Spleen (tissue), 11 donors: ENCODE data around the gene MT1B. TPM values are rescaled to one million over a fixed set of nuclear protein-coding genes. Genes with fewer than 3 reads are reported as not detected.

Source experiments
- DNase-seq: peaks from one replicate; pipeline ENCODE4 v3.0.0-alpha.2; 2020
- H3K27ac ChIP-seq, 8 donors: fragments of 200-600 bp; sonication (generic) in 7 of 8; 1 replicate in 4 of 8; 2 replicates in 4 of 8; pipeline versions ENCODE4 v1.5.0 to v1.8.0; 2016 to 2021; ENCODE audit warnings: inconsistent platforms in 4 of 8, mild to moderate bottlenecking in 4 of 8, moderate library complexity in 1 of 8
- H3K27me3 ChIP-seq, 7 donors: fragments of 200-600 bp; sonication (generic) in 6 of 7; replicated peaks in 1 of 7; 1 replicate in 4 of 7; 2 replicates in 3 of 7; pipeline versions ENCODE4 v1.5.0 to v1.8.0; 2016 to 2021; ENCODE audit warnings: inconsistent platforms in 3 of 7, mild to moderate bottlenecking in 1 of 7
- H3K36me3 ChIP-seq, 6 donors: fragments of 200-600 bp; sonication (generic) in 5 of 6; 1 replicate in 4 of 6; 2 replicates in 2 of 6; pipeline versions ENCODE4 v1.5.0 to v1.8.0; 2016 to 2021; ENCODE audit warnings: inconsistent platforms in 2 of 6
- H3K4me1 ChIP-seq, 6 donors: fragments of 200-600 bp; sonication (generic) in 5 of 6; 1 replicate in 3 of 6; 2 replicates in 3 of 6; pipeline versions ENCODE4 v1.5.0 to v1.8.0; 2016 to 2021; ENCODE audit warnings: inconsistent platforms in 3 of 6
- H3K4me3 ChIP-seq, 8 donors: fragments of 200-600 bp; sonication (generic) in 7 of 8; 1 replicate in 4 of 8; 2 replicates in 4 of 8; pipeline versions ENCODE4 v1.5.0 to v1.8.0; 2016 to 2021; ENCODE audit warnings: inconsistent platforms in 4 of 8, mild to moderate bottlenecking in 4 of 8, moderate library complexity in 2 of 8
- H3K9me3 ChIP-seq, 8 donors: fragments of 200-600 bp; sonication (generic) in 7 of 8; 1 replicate in 4 of 8; 2 replicates in 4 of 8; pipeline versions ENCODE4 v1.5.0 to v1.8.0; 2016 to 2021; ENCODE audit warnings: inconsistent platforms in 4 of 8
- POLR2A ChIP-seq, 3 donors: fragments of 450-650 bp; IDR thresholded peaks; one replicate each; pipeline ENCODE4 v1.5.1; 2017; ENCODE audit warnings: antibody characterized with exemption in 3 of 3, mild to moderate bottlenecking in 1 of 3
- POLR2AphosphoS5 ChIP-seq, 3 donors: sonication (generic); formaldehyde crosslinking; IDR thresholded peaks; one replicate each; pipeline ENCODE4 v1.5.1; 2017; ENCODE audit warnings: antibody characterized with exemption in 3 of 3
- WGBS, 5 donors: extraction: QIAGEN DNeasy Blood & Tissue Kit in 3 of 5; methylation state at CpG; one replicate each; pipeline versions ENCODE4 v1.1.5 to v1.1.7; 2013 to 2018; 5-methylcytosine and 5-hydroxymethylcytosine counted together
- intact Hi-C: fragments of 100-400 bp; cut with DNase I; formaldehyde crosslinking; loops from one replicate; pipeline ENCODE4 v1.15.0; 2023; ENCODE audit warnings: low total_unique reads
- polyA plus RNA-seq, 3 donors: library from polyadenylated mRNA; stranded (reverse); fragments of 200-250 nt; gene quantifications; one replicate each; pipeline ENCODE4 v1.2.1, GENCODE V29; 2013
- total RNA-seq, 7 donors: library from RNA; depleted of rRNA in 3 of 7; stranded (reverse); fragments of >200 nt in 3 of 7; fragmentation: NEBNext Ultra II Directional in 4 of 7; extraction: Animal tissue kit (Norgen Biotek cat#: 25700) in 4 of 7; gene quantifications; one replicate each; pipeline versions ENCODE4 v1.1.0 to v1.2.1, GENCODE V29; 2016 to 2021
- TF ChIP-seq, protein P1 (sequence below), 11 experiments: fragments of 200-600 bp in 7 of 11; fragments of 450-650 bp in 4 of 11; sonication (generic) in 4 of 11; IDR thresholded peaks in 8 of 11; conservative IDR thresholded peaks in 3 of 11; 1 replicate in 7 of 11; 2 replicates in 4 of 11; pipeline versions ENCODE4 v1.4.0 to v1.8.0; 2016 to 2021; ENCODE audit warnings: antibody characterized with exemption in 11 of 11, inconsistent platforms in 4 of 11, mild to moderate bottlenecking in 1 of 11
- donor health status: healthy with polysubstance abuse.
- donor health status: DM: no; HTN: no; CAD: no; lungs with moderate emphysema.
- donor health status: DM: no; HTN: no; CAD: no.
- donor health status: Bipolar disorder and iron deficiency.
- donor health status: healthy.
- donor health status: DM: no; HTN: no; CAD: no.
- donor health status: DM: yes; HTN: yes; CAD: no.

Gene MT1B
- total and polyA plus RNA-seq, 10 donors = not detected

DNA sequence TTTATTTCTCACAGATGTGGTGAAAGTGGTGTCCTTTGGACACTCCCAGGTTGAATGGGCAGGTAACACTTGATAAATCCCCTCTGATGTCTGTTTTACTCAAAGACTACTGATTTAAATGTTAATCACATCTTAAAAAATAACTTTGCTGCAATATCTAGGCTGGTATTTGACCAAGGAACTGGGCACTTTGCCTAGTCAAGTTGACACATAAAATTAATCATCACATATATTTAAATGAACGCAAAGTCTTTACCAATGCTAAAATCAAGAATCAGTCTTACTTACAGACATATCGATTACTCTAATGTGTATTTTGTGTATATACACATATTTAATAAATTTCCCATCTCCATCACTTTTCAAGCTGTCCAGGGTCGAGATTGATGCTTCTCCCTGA lies 36.3 kb upstream of the MT1B start:
- intact Hi-C loops = no loop called here
- TF ChIP-seq, protein P1, sequence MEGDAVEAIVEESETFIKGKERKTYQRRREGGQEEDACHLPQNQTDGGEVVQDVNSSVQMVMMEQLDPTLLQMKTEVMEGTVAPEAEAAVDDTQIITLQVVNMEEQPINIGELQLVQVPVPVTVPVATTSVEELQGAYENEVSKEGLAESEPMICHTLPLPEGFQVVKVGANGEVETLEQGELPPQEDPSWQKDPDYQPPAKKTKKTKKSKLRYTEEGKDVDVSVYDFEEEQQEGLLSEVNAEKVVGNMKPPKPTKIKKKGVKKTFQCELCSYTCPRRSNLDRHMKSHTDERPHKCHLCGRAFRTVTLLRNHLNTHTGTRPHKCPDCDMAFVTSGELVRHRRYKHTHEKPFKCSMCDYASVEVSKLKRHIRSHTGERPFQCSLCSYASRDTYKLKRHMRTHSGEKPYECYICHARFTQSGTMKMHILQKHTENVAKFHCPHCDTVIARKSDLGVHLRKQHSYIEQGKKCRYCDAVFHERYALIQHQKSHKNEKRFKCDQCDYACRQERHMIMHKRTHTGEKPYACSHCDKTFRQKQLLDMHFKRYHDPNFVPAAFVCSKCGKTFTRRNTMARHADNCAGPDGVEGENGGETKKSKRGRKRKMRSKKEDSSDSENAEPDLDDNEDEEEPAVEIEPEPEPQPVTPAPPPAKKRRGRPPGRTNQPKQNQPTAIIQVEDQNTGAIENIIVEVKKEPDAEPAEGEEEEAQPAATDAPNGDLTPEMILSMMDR (IDR thresholded peaks at IDR 0.05 in 8 of 11, conservative IDR thresholded peaks at IDR 0.05 in 3 of 11) = no peak
- no peak for TF ChIP-seq POLR2A (IDR thresholded peaks at IDR 0.05)
- no peak for TF ChIP-seq POLR2AphosphoS5 (IDR thresholded peaks at IDR 0.05)
- Histone ChIP-seq H3K9me3 (no peaks in the 10 kb centered on the region), H3K36me3 (no peaks in the 10 kb centered on the region), H3K4me1 (peaks cover 9 to 31% (median 24%) of the 10 kb centered on the region in 6 donors), H3K27me3 (peaks cover 0 to 31% (median 11%) of the 10 kb centered on the region in 7 donors), H3K4me3 (no peak overlapping the region), H3K27ac (no peak overlapping the region)
- DNase-seq = no peak
- WGBS, 5 donors = 85 to 92% (median 88%) methylated on average over 3 of the region's 3 CpGs

- Histone ChIP-seq H3K27me3 (peaks cover 0 to 31% (median 11%) of the 10 kb centered on the region in 7 donors), H3K9me3 (no peaks in the 10 kb centered on the region), H3K4me3 (peak overlapping the region in 7 of 8 donors; percentile 29 to 64 (median 40)), H3K36me3 (no peaks in the 10 kb centered on the region), H3K4me1 (peaks cover 0 to 17% (median 12%) of the 10 kb centered on the region in 6 donors), H3K27ac (peak overlapping the region in 6 of 8 donors; percentile 21 to 62 (median 39))
- intact Hi-C loops = no loop called here
- 39 to 52% (median 46%) methylated on average over 21 to 23 of the region's 23 CpGs for WGBS, 5 donors
- no peak for DNase-seq
- TF ChIP-seq POLR2A (IDR thresholded peaks at IDR 0.05) (no peak), POLR2AphosphoS5 (IDR thresholded peaks at IDR 0.05) (no peak)
- TF ChIP-seq, protein P1 (IDR thresholded peaks at IDR 0.05 in 8 of 11, conservative IDR thresholded peaks at IDR 0.05 in 3 of 11) = no peak
Observed at GRCh38 chr16:56616608-56617211, 35.0 kb upstream of the MT1B start.

- intact Hi-C loops = no loop called here
- Histone ChIP-seq H3K27ac (peak overlapping the region in 6 of 8 donors; percentile 21 to 62 (median 39)), H3K9me3 (no peaks in the 10 kb centered on the region), H3K27me3 (peaks cover 0 to 31% (median 11%) of the 10 kb centered on the region in 7 donors), H3K4me3 (peak overlapping the region in 7 of 8 donors; percentile 29 to 64 (median 40)), H3K36me3 (no peaks in the 10 kb centered on the region), H3K4me1 (peaks cover 0 to 14% (median 11%) of the 10 kb centered on the region in 6 donors)
- WGBS, 5 donors = 4 to 15% (median 6%) methylated on average over 27 to 41 of the region's 41 CpGs
- TF ChIP-seq POLR2AphosphoS5 (IDR thresholded peaks at IDR 0.05) (peak; percentile 55 to 81 (median 77)), POLR2A (IDR thresholded peaks at IDR 0.05) (no peak)
- TF ChIP-seq, protein P1 (IDR thresholded peaks at IDR 0.05 in 8 of 11, conservative IDR thresholded peaks at IDR 0.05 in 3 of 11) = peak in 1 of 11 experiments; percentile 6
- peak; percentile 85 for DNase-seq
Observed at GRCh38 chr16:56617212-56618085, 34.2 kb upstream of the MT1B start.

DNA sequence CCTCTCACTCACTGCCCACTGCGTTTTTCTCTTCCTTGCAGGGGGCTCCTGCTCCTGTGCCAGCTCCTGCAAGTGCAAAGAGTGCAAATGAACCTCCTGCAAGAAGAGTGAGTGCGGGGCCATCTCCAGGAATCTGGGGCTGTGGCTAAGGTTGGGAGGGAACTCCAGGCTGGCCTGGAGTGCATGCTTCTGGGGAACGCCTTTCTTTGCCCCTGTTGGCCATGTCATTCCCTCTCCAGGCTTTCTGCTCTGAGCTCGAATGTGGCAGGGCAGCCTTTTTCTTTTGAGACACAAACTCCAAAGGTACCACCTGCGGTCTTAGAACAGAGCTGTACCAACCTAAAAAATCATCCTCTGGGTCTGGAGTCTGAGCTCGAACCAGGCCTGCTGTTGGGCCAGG lies 33.5 kb upstream of the MT1B start:
- Histone ChIP-seq H3K36me3 (no peaks in the 10 kb centered on the region), H3K27me3 (peaks cover 0 to 31% (median 11%) of the 10 kb centered on the region in 7 donors), H3K27ac (no peak overlapping the region), H3K9me3 (no peaks in the 10 kb centered on the region), H3K4me3 (peak overlapping the region in 1 of 8 donors; percentile 64), H3K4me1 (peaks cover 0 to 14% (median 11%) of the 10 kb centered on the region in 6 donors)
- TF ChIP-seq POLR2A (IDR thresholded peaks at IDR 0.05) (no peak), POLR2AphosphoS5 (IDR thresholded peaks at IDR 0.05) (no peak)
- TF ChIP-seq, protein P1 (IDR thresholded peaks at IDR 0.05 in 8 of 11, conservative IDR thresholded peaks at IDR 0.05 in 3 of 11) = no peak
- 48 to 77% (median 60%) methylated on average over 6 of the region's 6 CpGs for WGBS, 5 donors
- DNase-seq = no peak
- intact Hi-C loops = no loop called here
